IPS-18c (cell line): ENCODE data around the gene OIP5.
A peak's percentile ranks its signal among the peaks of the same experiment; 100 is the strongest.
"Not testable (repeated sequence)": the region's sequence is repeated elsewhere in the genome, so short reads cannot be mapped to it uniquely, and the experiment has no call there.

ENCODE experiments used
- H3K4me3 ChIP-seq: 2 replicates; pipeline ENCODE4 v1.7.0; 2013; ENCODE audit warnings: low read depth, mild to moderate bottlenecking, low read length, moderate library complexity; ENCODE audit not compliant: insufficient read depth
- H3K9me3 ChIP-seq: one replicate; pipeline ENCODE4 v1.6.1; 2013; ENCODE audit warnings: mild to moderate bottlenecking, low read length, moderate library complexity; ENCODE audit not compliant: control insufficient read depth, insufficient read depth

Gene OIP5

GRCh38 chr15:41320805-41321330 lies 11.5 kb downstream of the OIP5 start:
- not testable (repeated sequence) for H3K9me3 ChIP-seq, H3K4me3 ChIP-seq

- H3K4me3 ChIP-seq, result no peak overlapping the region
- no peaks in the 10 kb centered on the region for H3K9me3 ChIP-seq
Measured at GRCh38 chr15:41309226-41309905, 23.0 kb downstream of the OIP5 start.

- Histone ChIP-seq H3K4me3 (no peak overlapping the region), H3K9me3 (no peaks in the 10 kb centered on the region)
Measured at GRCh38 chr15:41307679-41308078, 24.7 kb downstream of the OIP5 start.

- Histone ChIP-seq H3K4me3 (no peak overlapping the region), H3K9me3 (no peaks in the 10 kb centered on the region)
Measured at GRCh38 chr15:41304149-41304770, 28.1 kb downstream of the OIP5 start.

GRCh38 chr15:41301587-41301986 lies 30.8 kb downstream of the OIP5 start:
- Histone ChIP-seq H3K9me3 (no peaks in the 10 kb centered on the region), H3K4me3 (no peak overlapping the region)

GRCh38 chr15:41301139-41301538 lies 31.3 kb downstream of the OIP5 start:
- not testable (repeated sequence) for H3K9me3 ChIP-seq, H3K4me3 ChIP-seq

- no peak overlapping the region for H3K4me3 ChIP-seq
Measured at GRCh38 chr15:41292521-41292920, 39.9 kb downstream of the OIP5 start.

GRCh38 chr15:41291065-41291631 lies 41.2 kb downstream of the OIP5 start:
- Histone ChIP-seq H3K4me3 (no peak overlapping the region), H3K9me3 (no peaks in the 10 kb centered on the region)

More at GRCh38 chr15:41292521-41292920, 39.9 kb downstream of the OIP5 start:
- H3K9me3 ChIP-seq, result no peaks in the 10 kb centered on the region

GRCh38 chr15:41289953-41290352 lies 42.4 kb downstream of the OIP5 start:
- Histone ChIP-seq H3K4me3 (no peak overlapping the region), H3K9me3 (peaks cover 2% of the 10 kb centered on the region)

- Histone ChIP-seq H3K9me3 (peaks cover 2% of the 10 kb centered on the region), H3K4me3 (no peak overlapping the region)
Measured at GRCh38 chr15:41288464-41288863, 43.9 kb downstream of the OIP5 start.

- no peak overlapping the region for H3K4me3 ChIP-seq
- H3K9me3 ChIP-seq, result peaks cover 2% of the 10 kb centered on the region
Measured at GRCh38 chr15:41286665-41287333, 45.6 kb downstream of the OIP5 start.

GRCh38 chr15:41285285-41285684 lies 47.1 kb downstream of the OIP5 start:
- Histone ChIP-seq H3K9me3 (peaks cover 2% of the 10 kb centered on the region), H3K4me3 (peak overlapping the region; percentile 95)

- Histone ChIP-seq H3K4me3 (peak overlapping the region; percentile 95), H3K9me3 (peaks cover 2% of the 10 kb centered on the region)
Measured at GRCh38 chr15:41284427-41285177, 47.8 kb downstream of the OIP5 start.

- Histone ChIP-seq H3K4me3 (peak overlapping the region; percentile 95), H3K9me3 (peaks cover 2% of the 10 kb centered on the region)
Measured at GRCh38 chr15:41283653-41284426, 48.6 kb downstream of the OIP5 start.

GRCh38 chr15:41282980-41283652 lies 49.3 kb downstream of the OIP5 start:
- H3K9me3 ChIP-seq, result not testable (repeated sequence)
- H3K4me3 ChIP-seq, result peak overlapping the region; percentile 36; the same call in 1 of the 2 replicates

- not testable (repeated sequence) for H3K9me3 ChIP-seq, H3K4me3 ChIP-seq
Measured at GRCh38 chr15:41282436-41282835, 50.0 kb downstream of the OIP5 start.
